Left ventricle myocardium inferior (tissue), 1 donor: ENCODE data around the gene B3GNT8. TPM values are rescaled to one million over a fixed set of nuclear protein-coding genes. Genes with fewer than 3 reads are reported as not detected.

Experiments
- DNase-seq: peaks from one replicate; pipeline ENCODE4 v3.0.0-alpha.2; 2020
- H3K27ac ChIP-seq: fragments of 200-600 bp; replicated peaks from 2 replicates; pipeline ENCODE4 v1.8.0; 2021
- H3K27me3 ChIP-seq: fragments of 200-600 bp; 2 replicates; pipeline ENCODE4 v1.8.0; 2021; ENCODE audit warnings: low read depth
- H3K36me3 ChIP-seq: fragments of 200-600 bp; 2 replicates; pipeline ENCODE4 v1.8.0; 2021
- H3K4me1 ChIP-seq: fragments of 200-600 bp; 2 replicates; pipeline ENCODE4 v1.8.0; 2021
- H3K4me3 ChIP-seq: fragments of 200-600 bp; 2 replicates; pipeline ENCODE4 v1.8.0; 2021; ENCODE audit warnings: mild to moderate bottlenecking, moderate library complexity
- H3K9me3 ChIP-seq: fragments of 200-600 bp; replicated peaks from 2 replicates; pipeline ENCODE4 v1.8.0; 2021
- intact Hi-C: fragments of 100-400 bp; cut with micrococcal nuclease; formaldehyde crosslinking; loops from one replicate; pipeline ENCODE4 v1.11.0; 2022
- total RNA-seq: library from RNA; stranded (reverse); fragmentation: NEBNext Ultra II Directional; extraction: Animal tissue kit (Norgen Biotek cat#: 25700); gene quantifications from one replicate; pipeline ENCODE4 v1.2.1, GENCODE V29; 2021
- TF ChIP-seq, protein P1 (sequence below): fragments of 200-600 bp; IDR thresholded peaks from 2 replicates; pipeline ENCODE4 v1.8.0; 2021; ENCODE audit warnings: antibody characterized with exemption, mild to moderate bottlenecking, borderline replicate concordance
- donor health status: DM: no; HTN: yes; CAD: no; lungs with severe emphysema.

The B3GNT8 gene
- total RNA-seq, 1 donor from 2014 or later: 10.3 TPM

DNA sequence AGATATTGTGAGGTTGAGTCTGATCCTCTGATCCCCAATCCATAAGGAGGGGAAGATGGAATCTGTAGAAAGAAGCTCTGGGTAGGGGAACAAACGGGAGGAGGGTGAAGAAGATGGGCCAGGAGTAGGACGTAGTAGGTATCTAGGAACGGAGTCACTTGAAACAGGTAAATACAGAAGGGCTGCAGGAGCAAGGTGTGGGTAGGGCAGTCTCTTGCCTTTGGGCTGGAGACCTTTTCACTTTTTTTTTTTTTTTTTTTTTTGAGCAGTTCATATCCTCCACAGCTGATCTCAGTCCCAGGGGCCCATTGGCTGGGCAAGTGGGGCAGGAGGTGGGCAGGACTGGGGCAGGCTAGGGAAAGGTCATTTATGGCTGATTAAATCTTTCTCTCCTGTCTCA, 28.1 kb downstream of the B3GNT8 start:
- Histone ChIP-seq H3K4me3 (peak overlapping the region; percentile 99), H3K27ac (peak overlapping the region; percentile 96), H3K9me3 (no peaks in the 10 kb centered on the region), H3K36me3 (peaks cover 5% of the 10 kb centered on the region), H3K27me3 (no peaks in the 10 kb centered on the region), H3K4me1 (peaks cover 79% of the 10 kb centered on the region)
- intact Hi-C loops: no loop called here
- TF ChIP-seq, protein P1, sequence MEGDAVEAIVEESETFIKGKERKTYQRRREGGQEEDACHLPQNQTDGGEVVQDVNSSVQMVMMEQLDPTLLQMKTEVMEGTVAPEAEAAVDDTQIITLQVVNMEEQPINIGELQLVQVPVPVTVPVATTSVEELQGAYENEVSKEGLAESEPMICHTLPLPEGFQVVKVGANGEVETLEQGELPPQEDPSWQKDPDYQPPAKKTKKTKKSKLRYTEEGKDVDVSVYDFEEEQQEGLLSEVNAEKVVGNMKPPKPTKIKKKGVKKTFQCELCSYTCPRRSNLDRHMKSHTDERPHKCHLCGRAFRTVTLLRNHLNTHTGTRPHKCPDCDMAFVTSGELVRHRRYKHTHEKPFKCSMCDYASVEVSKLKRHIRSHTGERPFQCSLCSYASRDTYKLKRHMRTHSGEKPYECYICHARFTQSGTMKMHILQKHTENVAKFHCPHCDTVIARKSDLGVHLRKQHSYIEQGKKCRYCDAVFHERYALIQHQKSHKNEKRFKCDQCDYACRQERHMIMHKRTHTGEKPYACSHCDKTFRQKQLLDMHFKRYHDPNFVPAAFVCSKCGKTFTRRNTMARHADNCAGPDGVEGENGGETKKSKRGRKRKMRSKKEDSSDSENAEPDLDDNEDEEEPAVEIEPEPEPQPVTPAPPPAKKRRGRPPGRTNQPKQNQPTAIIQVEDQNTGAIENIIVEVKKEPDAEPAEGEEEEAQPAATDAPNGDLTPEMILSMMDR: no peak
- DNase-seq: no peak

DNA sequence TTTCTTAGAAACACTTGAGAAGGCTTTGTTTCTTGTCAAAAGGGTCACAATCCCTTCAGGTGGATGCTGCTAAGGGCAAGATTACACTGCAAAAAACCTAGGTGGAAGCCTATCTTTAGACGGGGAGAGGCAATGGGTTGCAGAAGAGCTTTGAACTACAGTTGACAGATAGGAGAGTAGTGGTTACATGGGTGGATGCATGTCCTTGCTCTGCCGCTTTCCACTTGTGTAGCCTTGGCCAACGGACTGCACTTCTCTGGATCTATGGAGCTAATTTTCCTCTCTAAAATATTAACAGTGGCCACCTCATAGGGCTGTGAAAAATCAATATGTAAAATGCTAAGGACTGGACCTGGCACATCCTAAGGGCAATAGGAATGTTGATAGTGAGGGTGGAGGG, 28.6 kb downstream of the B3GNT8 start:
- peaks cover 74% of the 10 kb centered on the region for H3K4me1 ChIP-seq
- H3K9me3 ChIP-seq: no peaks in the 10 kb centered on the region
- intact Hi-C loops: no loop called here
- TF ChIP-seq, protein P1: no peak
- H3K27ac ChIP-seq: peak overlapping the region; percentile 96
- H3K27me3 ChIP-seq: no peaks in the 10 kb centered on the region
- H3K36me3 ChIP-seq: peaks cover 5% of the 10 kb centered on the region
- DNase-seq: no peak
- peak overlapping the region; percentile 99 for H3K4me3 ChIP-seq

DNA sequence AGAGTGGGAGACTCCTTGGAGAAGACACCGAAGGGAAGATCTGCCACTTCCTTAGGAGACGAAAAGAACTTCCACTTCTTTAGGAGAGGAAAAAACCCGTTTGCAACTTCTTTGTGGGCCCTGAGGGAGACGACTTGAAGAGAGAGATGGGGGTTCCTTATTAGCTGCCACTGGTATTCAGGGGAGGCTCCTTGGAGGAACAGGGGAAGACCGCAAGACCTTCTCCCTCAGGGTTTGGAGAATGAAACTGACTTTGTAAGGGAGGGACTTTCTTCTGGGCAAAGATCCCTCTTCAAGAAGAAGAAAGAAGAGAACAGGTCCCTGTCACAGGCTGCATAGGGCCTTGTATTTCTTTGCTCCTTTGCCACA, 29.1 kb downstream of the B3GNT8 start:
- intact Hi-C loops: no loop called here

DNA sequence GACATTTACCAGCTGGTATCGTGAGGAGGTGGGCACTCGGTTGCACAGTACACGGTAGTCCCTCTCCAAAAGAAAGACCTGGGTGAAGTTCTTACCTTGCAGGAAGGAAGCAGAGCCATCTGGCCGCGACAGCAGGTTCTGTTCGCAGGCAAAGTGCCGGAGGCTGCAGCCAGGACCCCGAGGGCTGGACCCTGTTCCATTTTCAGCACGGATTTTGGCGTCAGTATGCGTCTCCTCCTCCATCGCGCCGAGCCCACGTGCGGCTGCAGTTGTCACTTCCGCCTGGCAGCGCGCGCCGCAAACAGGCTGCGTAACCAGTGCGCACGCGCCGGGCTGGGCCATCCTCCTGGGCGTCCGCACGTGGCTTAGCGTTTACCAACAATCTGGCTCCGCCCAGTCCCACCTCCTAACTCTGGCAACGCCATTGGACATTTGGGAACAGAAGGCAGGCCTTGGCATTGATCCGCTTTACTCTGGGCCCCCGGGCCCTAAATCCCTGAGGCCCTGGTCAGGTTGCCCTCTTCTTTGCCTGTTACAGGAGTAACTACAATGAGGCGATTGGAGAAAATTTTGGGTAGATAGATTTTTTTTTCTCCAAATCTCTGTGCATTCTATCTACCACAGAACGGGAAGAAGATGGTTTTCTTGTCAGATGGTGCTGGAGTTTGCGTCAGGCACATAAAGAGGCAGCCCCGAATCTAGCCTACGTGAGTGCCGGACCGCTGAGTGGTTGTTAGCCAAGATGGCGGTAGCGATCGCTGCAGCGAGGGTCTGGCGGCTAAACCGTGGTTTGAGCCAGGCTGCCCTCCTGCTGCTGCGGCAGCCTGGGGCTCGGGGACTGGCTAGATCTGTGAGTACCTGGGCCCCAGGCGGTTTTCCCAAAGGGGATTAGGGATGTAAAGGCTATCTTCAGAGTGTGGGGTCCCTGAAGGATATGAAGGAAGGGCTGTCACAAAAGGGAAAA, 29.8 kb downstream of the B3GNT8 start, which contains the start of the genes BCKDHA and EXOSC5:
Gene BCKDHA, plus strand, starts transcription at position 733 of the 964 bp plus-strand sequence. Its CDS starts 10 bp downstream, at position 743.
Gene EXOSC5, minus strand, starts transcription at position 274 of the 964 bp plus-strand sequence. Its CDS starts 31 bp downstream, at position 243.
- peaks cover 5% of the 10 kb centered on the region for H3K36me3 ChIP-seq
- intact Hi-C loops: no loop called here
- no peaks in the 10 kb centered on the region for H3K27me3 ChIP-seq
- H3K27ac ChIP-seq: peak within 1 kb of the TSS; percentile 96
- TF ChIP-seq, protein P1: peak; percentile 9
- peak; percentile 99 for DNase-seq
- H3K9me3 ChIP-seq: no peaks in the 10 kb centered on the region
- peaks cover 68% of the 10 kb centered on the region for H3K4me1 ChIP-seq
- peak within 1 kb of the TSS; percentile 99 for H3K4me3 ChIP-seq

More for the DNA sequence above, 29.1 kb downstream of the B3GNT8 start:
- TF ChIP-seq, protein P1: no peak
- Histone ChIP-seq H3K9me3 (no peaks in the 10 kb centered on the region), H3K27ac (peak overlapping the region; percentile 96), H3K36me3 (peaks cover 5% of the 10 kb centered on the region), H3K27me3 (no peaks in the 10 kb centered on the region), H3K4me3 (peak overlapping the region; percentile 99), H3K4me1 (peaks cover 68% of the 10 kb centered on the region)
- DNase-seq: no peak

DNA sequence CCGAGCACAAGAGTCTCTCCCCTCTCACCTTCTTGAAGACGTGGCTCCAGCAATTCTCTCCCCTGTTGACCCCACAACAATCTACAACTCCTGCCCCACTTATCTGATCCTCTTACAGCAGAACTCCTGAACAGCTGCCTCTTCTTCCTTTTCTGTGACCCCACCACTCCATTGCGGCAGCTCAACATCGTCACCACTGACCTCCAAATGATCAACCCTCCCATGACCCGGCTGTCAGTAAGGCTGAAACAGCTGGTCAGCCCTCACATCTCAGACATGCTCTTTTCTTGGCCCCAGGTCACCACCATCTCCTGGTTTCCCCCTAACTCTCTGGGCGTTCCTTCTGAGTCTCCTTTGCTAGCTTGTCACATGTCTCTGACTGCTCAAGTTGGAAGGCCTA, 31.8 kb downstream of the B3GNT8 start:
- intact Hi-C loops: no loop called here
- DNase-seq: no peak
- no peak overlapping the region for H3K4me3 ChIP-seq
- peaks cover 48% of the 10 kb centered on the region for H3K4me1 ChIP-seq
- TF ChIP-seq, protein P1: no peak
- H3K36me3 ChIP-seq: peaks cover 24% of the 10 kb centered on the region
- no peaks in the 10 kb centered on the region for H3K9me3 ChIP-seq
- H3K27me3 ChIP-seq: no peaks in the 10 kb centered on the region
- H3K27ac ChIP-seq: no peak overlapping the region
